Activated CD8-positive, alpha-beta memory T cell treated with anti-CD3 and anti-CD28 coated beads, Interleukin-2, amount 10 ng/mL, durations not matched to agents 7 days and 5 days (primary cell): ENCODE measurements around the gene TSKU. TPM values are rescaled to one million over a fixed set of nuclear protein-coding genes. Genes with fewer than 3 reads are reported as not detected.

ENCODE experiments used
- ATAC-seq: fragments of 150-1000 bp; cut with Tn5 transposase; one replicate; pipeline ENCODE4 v1.10.0; 2021; ENCODE audit warnings: moderate library complexity
- CTCF ChIA-PET: fragments of 350-600 bp; sonication (Branson Sonifier 250); formaldehyde crosslinking; loops from one replicate; lab custom pipeline; 2021; ENCODE audit warnings: antibody characterized with exemption; lab: Charles Lee
- DNase-seq: peaks from one replicate; pipeline ENCODE4 v3.0.0-alpha.2; 2020
- H3K27ac Mint-ChIP-seq: one replicate; pipeline ENCODE4 v1.8.0; 2021; ENCODE audit warnings: mild to moderate bottlenecking, mixed read lengths
- H3K27me3 Mint-ChIP-seq: one replicate; pipeline ENCODE4 v1.8.0; 2021; ENCODE audit warnings: mixed read lengths
- H3K36me3 Mint-ChIP-seq: one replicate; pipeline ENCODE4 v1.8.0; 2021; ENCODE audit warnings: mild to moderate bottlenecking, mixed read lengths
- H3K4me1 Mint-ChIP-seq: one replicate; pipeline ENCODE4 v1.8.0; 2021; ENCODE audit warnings: mixed read lengths
- H3K4me3 Mint-ChIP-seq: one replicate; pipeline ENCODE4 v1.8.0; 2021; ENCODE audit warnings: mild to moderate bottlenecking, moderate library complexity, mixed read lengths
- H3K9me3 Mint-ChIP-seq: one replicate; pipeline ENCODE4 v1.8.0; 2022; ENCODE audit warnings: low read depth, mixed read lengths
- total RNA-seq, 2 experiments: library from RNA; stranded (reverse); gene quantifications; one replicate each; pipeline ENCODE4 v1.2.3, GENCODE V29; 2021

Gene TSKU
- total RNA-seq, 2 experiments from 2014 or later: 0.35 to 1.5 TPM

- Mint-ChIP-seq H3K36me3 (no peaks in the 10 kb centered on the region), H3K4me3 (no peak overlapping the region), H3K9me3 (no peaks in the 10 kb centered on the region), H3K4me1 (no peaks in the 10 kb centered on the region), H3K27ac (no peak overlapping the region), H3K27me3 (peaks cover 19% of the 10 kb centered on the region)
- DNase-seq (no peak), ATAC-seq (no peak)
- CTCF ChIA-PET: interaction anchor here (1.2 kb wide), 1 partner anchor 25 kb away, joined by 3 read pairs; no protein-coding TSS in a partner anchor
Measured at GRCh38 chr11:76745561-76746207, 37.5 kb upstream of the TSKU start.

DNA sequence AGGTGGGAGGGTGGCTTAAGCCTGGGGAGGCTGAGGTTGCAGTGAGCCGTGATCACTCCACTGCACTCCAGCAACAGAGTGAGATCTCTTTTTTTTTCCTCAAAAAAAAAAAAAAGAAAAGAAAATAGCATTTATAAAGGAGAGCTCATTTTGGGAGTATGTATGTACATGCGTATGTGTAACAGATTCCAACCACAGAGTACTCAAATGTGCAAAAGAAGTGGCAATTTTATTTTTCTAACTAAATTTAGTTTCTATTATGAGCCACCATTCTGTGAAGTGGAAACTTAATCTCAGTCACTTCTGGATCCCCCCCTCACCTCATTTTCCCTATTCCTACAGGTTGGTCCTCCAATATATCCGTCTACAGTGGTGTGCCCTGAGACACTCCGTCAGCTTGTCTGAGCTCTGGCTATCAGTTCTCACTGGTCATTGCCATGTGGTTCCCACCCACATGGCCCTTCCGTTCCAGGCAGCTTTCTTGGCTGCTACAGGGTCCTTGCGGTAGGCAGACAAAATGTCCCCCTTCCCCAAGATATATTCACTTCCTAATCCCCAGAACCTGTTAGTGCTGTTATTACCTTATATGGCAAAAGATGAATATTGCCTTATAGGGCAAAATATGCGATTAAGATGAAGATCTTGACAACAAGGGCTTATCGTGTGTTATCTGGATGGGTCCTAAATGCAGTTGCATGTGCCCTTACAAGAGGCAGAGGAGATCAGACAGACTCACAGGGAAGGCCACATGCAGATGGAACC, 35.8 kb upstream of the TSKU start:
- no peaks in the 10 kb centered on the region for H3K9me3 Mint-ChIP-seq
- no peak for DNase-seq
- no peaks in the 10 kb centered on the region for H3K36me3 Mint-ChIP-seq
- H3K4me3 Mint-ChIP-seq: no peak overlapping the region
- peaks cover 9% of the 10 kb centered on the region for H3K27me3 Mint-ChIP-seq
- H3K4me1 Mint-ChIP-seq: no peaks in the 10 kb centered on the region
- no peak for ATAC-seq
- CTCF ChIA-PET: interaction anchor here (0.8 to 1.2 kb wide), 2 partner anchors 24 to 26 kb away, joined by 3 read pairs; no protein-coding TSS in a partner anchor
- no peak overlapping the region for H3K27ac Mint-ChIP-seq

DNA sequence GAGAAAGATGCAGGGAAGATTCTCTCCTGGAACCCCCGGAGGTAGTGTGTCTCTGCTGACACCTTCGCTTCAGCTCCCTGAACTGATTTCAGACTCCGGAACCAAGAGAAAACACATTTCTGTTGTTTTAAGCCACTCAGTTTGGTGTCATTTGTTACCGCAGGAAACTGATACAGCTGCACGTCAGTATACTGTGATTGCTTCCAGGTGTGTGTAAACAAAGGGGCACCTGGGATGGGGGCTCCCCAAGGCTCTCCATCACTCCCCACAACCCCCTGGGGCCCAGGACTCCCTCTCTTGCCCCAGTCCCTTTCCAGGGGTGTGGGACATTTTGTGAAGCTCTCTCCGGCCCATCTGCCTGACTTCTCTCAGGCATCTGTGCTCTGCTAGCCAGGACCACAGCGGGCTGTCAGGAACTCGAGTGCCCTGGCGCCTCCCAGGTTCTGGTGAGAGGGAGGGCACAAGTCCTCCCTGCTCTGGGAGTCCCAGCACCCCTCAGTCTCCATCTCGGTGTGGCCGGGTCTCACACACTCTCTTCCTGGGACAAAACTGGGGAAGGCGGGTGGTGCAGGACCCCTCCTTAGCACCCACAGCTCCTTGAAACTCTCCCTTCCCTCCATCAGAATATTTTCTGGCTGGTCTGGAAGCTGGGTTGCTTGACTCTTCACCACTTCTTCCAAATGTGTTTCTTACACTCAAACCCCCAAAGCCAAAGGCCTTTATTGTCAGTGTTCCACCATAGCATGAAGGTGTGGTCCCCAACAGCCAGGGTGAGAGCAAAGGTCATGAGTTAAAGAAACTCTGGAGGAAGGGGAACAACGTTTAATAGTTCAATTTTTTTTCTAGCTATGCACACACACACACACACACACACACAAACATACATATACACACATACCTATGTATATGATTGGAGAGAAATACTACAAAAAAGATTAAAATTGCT, 35.0 kb upstream of the TSKU start:
- Mint-ChIP-seq H3K4me1 (no peaks in the 10 kb centered on the region), H3K27ac (no peak overlapping the region), H3K9me3 (no peaks in the 10 kb centered on the region), H3K4me3 (no peak overlapping the region), H3K36me3 (no peaks in the 10 kb centered on the region), H3K27me3 (peaks cover 9% of the 10 kb centered on the region)
- CTCF ChIA-PET: interaction anchor here (1.2 to 1.3 kb wide), 2 partner anchors 14 to 26 kb away, joined by 3 to 4 read pairs; no protein-coding TSS in a partner anchor
- ATAC-seq: no peak
- DNase-seq: no peak

DNA sequence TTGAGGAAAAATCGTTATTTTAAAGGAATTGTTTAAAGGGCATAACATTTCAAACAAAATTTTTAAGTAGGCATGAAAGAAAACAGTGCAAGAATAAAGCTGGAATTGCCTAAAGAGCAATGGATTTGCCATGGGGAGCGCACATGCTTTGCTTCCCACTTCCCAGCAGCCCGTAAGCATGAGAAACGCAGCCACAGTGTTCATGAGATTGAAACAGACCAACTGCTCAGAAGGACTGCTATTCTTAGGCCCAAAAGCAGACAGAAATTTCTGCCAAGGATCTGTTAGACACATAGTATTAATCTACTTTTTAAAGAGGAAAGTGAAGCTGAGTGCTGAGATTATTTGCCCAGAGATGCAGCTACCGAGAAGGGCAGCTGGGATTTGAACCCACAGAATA, 34.2 kb upstream of the TSKU start:
- H3K27ac Mint-ChIP-seq: no peak overlapping the region
- CTCF ChIA-PET: interaction anchor here (1.2 to 1.3 kb wide), 2 partner anchors 15 to 27 kb away, joined by 3 to 4 read pairs; no protein-coding TSS in a partner anchor
- no peaks in the 10 kb centered on the region for H3K4me1 Mint-ChIP-seq
- no peaks in the 10 kb centered on the region for H3K9me3 Mint-ChIP-seq
- H3K36me3 Mint-ChIP-seq: no peaks in the 10 kb centered on the region
- H3K4me3 Mint-ChIP-seq: no peak overlapping the region
- H3K27me3 Mint-ChIP-seq: peaks cover 9% of the 10 kb centered on the region
- DNase-seq (no peak), ATAC-seq (no peak)

DNA sequence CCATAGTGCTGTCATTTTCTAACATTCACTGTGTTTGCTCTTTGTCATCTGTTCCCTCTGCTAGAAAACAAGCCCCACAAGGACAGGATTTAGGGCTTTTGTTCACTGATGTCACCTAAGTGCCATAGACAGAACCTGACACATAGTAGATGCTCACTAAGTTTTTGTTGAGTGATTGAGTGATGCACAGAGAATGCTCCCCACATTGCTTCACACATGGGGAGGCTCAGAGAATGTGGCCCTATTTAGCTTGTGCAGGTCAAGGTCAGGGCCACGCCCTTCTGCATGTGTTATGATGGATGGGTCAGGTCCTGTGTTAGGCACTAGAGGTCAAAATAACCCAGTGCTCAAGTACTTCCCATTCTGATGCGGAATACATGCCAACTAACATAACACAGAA, 33.1 kb upstream of the TSKU start:
- peaks cover 9% of the 10 kb centered on the region for H3K27me3 Mint-ChIP-seq
- H3K9me3 Mint-ChIP-seq: no peaks in the 10 kb centered on the region
- ATAC-seq: no peak
- no peak overlapping the region for H3K4me3 Mint-ChIP-seq
- no peak for DNase-seq
- H3K36me3 Mint-ChIP-seq: no peaks in the 10 kb centered on the region
- no peak overlapping the region for H3K27ac Mint-ChIP-seq
- CTCF ChIA-PET: no interaction called here
- no peaks in the 10 kb centered on the region for H3K4me1 Mint-ChIP-seq

- peaks cover 6% of the 10 kb centered on the region for H3K27me3 Mint-ChIP-seq
- H3K4me3 Mint-ChIP-seq: no peak overlapping the region
- H3K36me3 Mint-ChIP-seq: no peaks in the 10 kb centered on the region
- no peak overlapping the region for H3K27ac Mint-ChIP-seq
- H3K9me3 Mint-ChIP-seq: no peaks in the 10 kb centered on the region
- CTCF ChIA-PET: interaction anchor here (0.7 kb wide), 1 partner anchor 190 kb away, joined by 5 read pairs; no protein-coding TSS in a partner anchor
- no peaks in the 10 kb centered on the region for H3K4me1 Mint-ChIP-seq
- no peak for DNase-seq
- ATAC-seq: no peak
Measured at GRCh38 chr11:76750746-76751145, 32.4 kb upstream of the TSKU start.

- Mint-ChIP-seq H3K36me3 (no peaks in the 10 kb centered on the region), H3K27me3 (peaks cover 8% of the 10 kb centered on the region), H3K27ac (no peak overlapping the region), H3K4me3 (no peak overlapping the region), H3K4me1 (no peaks in the 10 kb centered on the region), H3K9me3 (no peaks in the 10 kb centered on the region)
- ATAC-seq (no peak), DNase-seq (no peak)
- CTCF ChIA-PET: interaction anchor here (1.2 kb wide), 1 partner anchor 46 kb away, joined by 3 read pairs; no protein-coding TSS in a partner anchor
Measured at GRCh38 chr11:76752321-76753143, 30.6 kb upstream of the TSKU start.

- ATAC-seq (no peak), DNase-seq (no peak)
- H3K9me3 Mint-ChIP-seq: no peaks in the 10 kb centered on the region
- no peak overlapping the region for H3K27ac Mint-ChIP-seq
- peaks cover 10% of the 10 kb centered on the region for H3K27me3 Mint-ChIP-seq
- CTCF ChIA-PET: interaction anchor here (0.7 to 1.2 kb wide), 3 partner anchors 19 to 45 kb away, joined by 3 read pairs; no protein-coding TSS in a partner anchor
- H3K36me3 Mint-ChIP-seq: no peaks in the 10 kb centered on the region
- H3K4me3 Mint-ChIP-seq: no peak overlapping the region
- no peaks in the 10 kb centered on the region for H3K4me1 Mint-ChIP-seq
Measured at GRCh38 chr11:76753449-76753848, 29.7 kb upstream of the TSKU start.

DNA sequence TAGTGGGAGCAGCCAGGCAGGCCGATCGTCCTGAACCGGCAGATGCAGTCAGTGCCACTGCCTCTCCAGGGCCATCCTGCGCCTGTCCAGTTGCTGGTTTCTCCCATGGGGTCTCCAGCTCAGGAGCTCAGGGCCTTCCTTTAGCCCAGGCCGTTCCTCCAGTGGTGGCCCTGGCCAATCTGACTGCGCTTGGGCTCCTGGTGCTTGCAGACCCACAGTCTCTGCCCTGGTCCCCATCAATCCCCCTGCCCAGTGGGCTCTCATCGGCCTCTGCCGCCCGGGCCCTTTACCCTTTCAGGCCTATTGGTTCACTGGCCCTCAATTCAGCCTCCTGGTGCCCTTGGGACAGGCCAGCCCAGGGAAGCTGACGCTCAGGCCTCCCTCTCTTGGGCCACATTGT, 29.2 kb upstream of the TSKU start:
- H3K36me3 Mint-ChIP-seq: no peaks in the 10 kb centered on the region
- no peak overlapping the region for H3K27ac Mint-ChIP-seq
- ATAC-seq: no peak
- no peak overlapping the region for H3K4me3 Mint-ChIP-seq
- peaks cover 13% of the 10 kb centered on the region for H3K27me3 Mint-ChIP-seq
- DNase-seq: no peak
- no peaks in the 10 kb centered on the region for H3K4me1 Mint-ChIP-seq
- CTCF ChIA-PET: interaction anchor here (0.7 to 0.8 kb wide), 2 partner anchors 20 to 45 kb away, joined by 3 read pairs; no protein-coding TSS in a partner anchor
- no peaks in the 10 kb centered on the region for H3K9me3 Mint-ChIP-seq

DNA sequence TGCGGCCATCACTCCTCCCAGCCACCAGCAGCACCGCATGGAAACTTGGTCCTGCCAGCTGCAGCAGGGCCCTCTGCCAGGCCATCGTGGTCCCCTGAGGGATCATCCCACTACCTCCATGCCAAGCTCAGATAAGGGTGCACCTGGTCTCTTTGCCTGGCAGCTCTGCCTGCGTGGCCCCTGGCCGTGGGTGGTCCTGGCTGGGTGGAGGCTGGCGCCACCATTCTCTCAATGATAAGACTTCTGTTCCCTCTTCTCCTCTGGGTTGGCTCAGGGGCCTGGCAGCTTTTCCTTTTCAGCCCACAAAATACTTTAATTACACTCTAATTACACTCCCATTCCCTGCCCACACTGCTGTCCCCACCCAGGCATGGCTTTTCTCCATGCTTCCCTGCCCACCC, 26.8 kb upstream of the TSKU start:
- no peaks in the 10 kb centered on the region for H3K36me3 Mint-ChIP-seq
- no peaks in the 10 kb centered on the region for H3K4me1 Mint-ChIP-seq
- no peak overlapping the region for H3K27ac Mint-ChIP-seq
- H3K4me3 Mint-ChIP-seq: no peak overlapping the region
- CTCF ChIA-PET: no interaction called here
- H3K9me3 Mint-ChIP-seq: no peaks in the 10 kb centered on the region
- ATAC-seq (no peak), DNase-seq (no peak)
- peaks cover 20% of the 10 kb centered on the region for H3K27me3 Mint-ChIP-seq

- CTCF ChIA-PET: interaction anchor here (1.4 kb wide), 1 partner anchor 24 kb away, joined by 4 read pairs; no protein-coding TSS in a partner anchor
- DNase-seq (no peak), ATAC-seq (no peak)
- H3K4me3 Mint-ChIP-seq: no peak overlapping the region
- H3K4me1 Mint-ChIP-seq: no peaks in the 10 kb centered on the region
- H3K27ac Mint-ChIP-seq: no peak overlapping the region
- no peaks in the 10 kb centered on the region for H3K36me3 Mint-ChIP-seq
- no peaks in the 10 kb centered on the region for H3K9me3 Mint-ChIP-seq
- peaks cover 20% of the 10 kb centered on the region for H3K27me3 Mint-ChIP-seq
Measured at GRCh38 chr11:76758311-76758710, 24.8 kb upstream of the TSKU start.

- H3K27ac Mint-ChIP-seq: no peak overlapping the region
- no peak overlapping the region for H3K4me3 Mint-ChIP-seq
- DNase-seq (no peak), ATAC-seq (no peak)
- CTCF ChIA-PET: no interaction called here
- no peaks in the 10 kb centered on the region for H3K9me3 Mint-ChIP-seq
- no peaks in the 10 kb centered on the region for H3K36me3 Mint-ChIP-seq
- no peaks in the 10 kb centered on the region for H3K4me1 Mint-ChIP-seq
- H3K27me3 Mint-ChIP-seq: peaks cover 20% of the 10 kb centered on the region
Measured at GRCh38 chr11:76759092-76759491, 24.1 kb upstream of the TSKU start.
